SK-N-MC (cell line): ENCODE data around the gene CYTH3.
"Not testable (repeated sequence)": the region's sequence is repeated elsewhere in the genome, so short reads cannot be mapped to it uniquely, and the experiment has no call there.

Experiments used
- DNase-seq: peaks from one replicate; pipeline ENCODE4 v3.0.0-alpha.2; 2011; ENCODE audit warnings: low read depth, low spot score
- H3K27ac ChIP-seq: fragments of 200-600 bp; sonication (generic); 2 replicates; pipeline ENCODE4 v1.5.1; 2016; ENCODE audit warnings: mixed run types
- H3K36me3 ChIP-seq: fragments of 200-600 bp; sonication (generic); 2 replicates; pipeline ENCODE4 v1.6.1; 2017; ENCODE audit warnings: antibody characterized with exemption, low read length, mixed read lengths; ENCODE audit not compliant: insufficient read depth
- H3K4me3 ChIP-seq: fragments of 200-600 bp; sonication (generic); 2 replicates; pipeline ENCODE4 v1.5.1; 2016
- H3K9ac ChIP-seq: fragments of 200-600 bp; sonication (generic); 2 replicates; pipeline ENCODE4 v1.8.0; 2017; ENCODE audit warnings: mixed run types, mixed read lengths; ENCODE audit not compliant: insufficient read length
- H3K9me3 ChIP-seq: fragments of 200-600 bp; sonication (generic); 2 replicates; pipeline ENCODE4 v1.6.1; 2017; ENCODE audit warnings: low read depth, mild to moderate bottlenecking, antibody characterized with exemption, low read length, moderate library complexity, mixed read lengths
- EZH2 ChIP-seq: fragments of 200-600 bp; sonication (generic); IDR thresholded peaks from one replicate; pipeline ENCODE4 v1.6.1; 2017; ENCODE audit warnings: antibody characterized with exemption
- FOXP2 ChIP-seq: optimal IDR thresholded peaks from 2 replicates; pipeline ENCODE3; 2011; ENCODE audit warnings: mild to moderate bottlenecking, moderate library complexity; ENCODE audit not compliant: insufficient read depth; ENCODE audit errors: extremely low read length, control extremely low read depth
- POLR2AphosphoS5 ChIP-seq: IDR thresholded peaks from 2 replicates; pipeline ENCODE4 v1.6.1; 2012; ENCODE audit warnings: mild to moderate bottlenecking, low read depth, low read length, borderline replicate concordance

CYTH3 gene

DNA sequence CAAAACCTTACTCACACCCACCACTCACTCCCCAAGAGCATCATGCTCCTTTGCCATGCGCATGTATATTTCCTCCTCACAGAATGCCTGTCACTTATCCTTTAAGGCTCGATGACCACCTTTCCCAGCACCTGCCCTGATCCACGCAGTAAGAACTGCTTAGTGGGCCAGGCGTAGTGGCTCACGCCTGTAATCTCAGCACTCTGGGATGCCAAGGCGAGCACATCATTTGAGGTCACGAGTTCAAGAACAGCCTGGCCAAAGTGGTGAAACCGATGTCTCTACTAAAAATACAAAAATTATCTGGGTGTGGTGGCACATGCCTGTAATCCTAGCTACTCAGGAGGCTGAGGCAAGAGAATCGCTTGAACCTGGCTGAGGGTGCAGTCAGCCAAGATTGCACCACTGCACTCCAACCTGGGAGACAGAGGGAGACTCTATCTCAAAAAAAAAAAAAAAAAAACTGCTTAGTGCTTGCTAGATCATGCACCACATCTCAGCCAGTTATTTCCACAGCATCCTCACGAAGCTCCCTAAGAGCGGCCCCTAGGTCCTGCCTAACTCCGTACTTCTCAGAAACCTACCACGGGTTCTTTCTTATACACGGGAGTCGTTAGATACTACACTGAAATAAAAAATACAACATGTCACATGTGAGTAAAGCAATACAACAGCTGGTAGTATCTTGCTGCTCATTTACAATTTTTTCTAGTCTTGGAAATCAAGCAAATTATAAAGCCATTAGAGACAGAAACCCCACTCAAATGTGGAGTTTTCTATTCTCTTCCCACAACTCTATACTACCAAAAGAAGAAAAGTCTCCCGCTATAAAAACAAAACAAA, 37.2 kb downstream of the CYTH3 start:
- TF ChIP-seq EZH2 (no peak), POLR2AphosphoS5 (no peak), FOXP2 (no peak)
- H3K36me3 ChIP-seq, result no peaks in the 10 kb centered on the region
- no peak for DNase-seq
- no peaks in the 10 kb centered on the region for H3K9me3 ChIP-seq
- no peak overlapping the region for H3K9ac ChIP-seq
- H3K4me3 ChIP-seq, result no peak overlapping the region
- H3K27ac ChIP-seq, result no peak overlapping the region

DNA sequence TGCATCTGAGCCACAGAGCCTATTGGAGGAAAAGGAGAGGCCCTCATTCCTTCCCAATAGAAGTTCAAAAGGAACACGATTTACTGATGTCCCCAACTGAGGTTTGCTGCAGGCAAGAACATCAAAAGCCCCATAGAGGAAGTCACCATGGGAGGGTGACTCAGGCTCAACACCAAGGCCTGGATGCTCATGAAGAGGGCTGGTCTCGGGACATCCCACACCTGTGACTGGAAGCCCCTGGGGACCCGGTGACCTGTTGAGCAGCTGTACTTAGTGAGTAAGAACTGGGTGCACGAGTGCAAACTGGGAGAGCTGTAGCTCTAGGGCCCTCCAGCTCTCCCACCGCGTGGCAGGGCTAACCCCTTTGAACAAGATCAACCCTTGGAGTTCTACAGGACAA, 38.0 kb downstream of the CYTH3 start:
- Histone ChIP-seq H3K27ac (no peak overlapping the region), H3K9me3 (no peaks in the 10 kb centered on the region), H3K4me3 (no peak overlapping the region), H3K9ac (no peak overlapping the region), H3K36me3 (no peaks in the 10 kb centered on the region)
- no peak for DNase-seq
- TF ChIP-seq POLR2AphosphoS5 (no peak), EZH2 (no peak), FOXP2 (no peak)

DNA sequence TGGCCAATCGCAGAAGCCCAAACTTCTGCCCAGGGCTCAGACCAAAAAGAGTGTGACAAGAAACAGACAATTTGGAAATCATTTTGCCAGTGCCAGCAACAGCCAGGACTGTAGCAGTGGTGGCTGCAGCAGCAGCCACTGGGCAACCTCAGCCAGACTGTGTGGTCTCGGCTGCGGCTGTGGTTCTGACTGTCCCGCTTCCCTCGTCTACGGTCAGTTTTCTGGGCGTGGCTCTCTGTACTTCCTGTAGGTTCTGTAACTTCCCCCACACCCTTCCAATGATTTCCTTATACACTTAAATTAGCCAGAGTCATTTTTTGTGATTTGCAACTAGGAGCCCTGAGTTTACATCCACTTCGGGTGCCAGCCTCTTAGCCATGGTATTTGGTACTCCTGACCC, 39.9 kb downstream of the CYTH3 start:
- H3K9me3 ChIP-seq, result no peaks in the 10 kb centered on the region
- no peak overlapping the region for H3K4me3 ChIP-seq
- TF ChIP-seq POLR2AphosphoS5 (no peak), EZH2 (no peak), FOXP2 (no peak)
- H3K27ac ChIP-seq, result no peak overlapping the region
- H3K9ac ChIP-seq, result no peak overlapping the region
- no peak for DNase-seq
- H3K36me3 ChIP-seq, result no peaks in the 10 kb centered on the region

DNA sequence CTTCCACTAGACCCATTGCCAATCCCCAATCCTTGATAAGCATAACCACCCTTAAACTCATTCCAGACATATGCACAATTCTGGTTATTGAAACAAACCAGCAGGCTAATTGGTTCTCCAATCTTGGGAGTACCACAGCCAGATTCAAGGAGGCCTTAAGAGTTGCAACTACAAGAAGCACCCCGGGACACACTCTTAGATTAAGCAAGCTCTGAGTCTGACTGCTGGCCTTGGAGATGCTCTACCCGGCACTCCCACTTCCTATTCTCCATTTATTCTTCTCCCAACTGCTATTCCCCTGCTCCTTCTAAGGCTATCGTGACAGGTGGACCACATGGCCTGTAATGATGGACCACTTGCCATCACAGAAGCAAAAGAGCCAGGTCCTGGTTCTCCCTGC, 40.3 kb downstream of the CYTH3 start:
- TF ChIP-seq EZH2 (no peak), FOXP2 (no peak), POLR2AphosphoS5 (no peak)
- H3K9me3 ChIP-seq, result no peaks in the 10 kb centered on the region
- no peak for DNase-seq
- no peak overlapping the region for H3K9ac ChIP-seq
- H3K4me3 ChIP-seq, result no peak overlapping the region
- no peak overlapping the region for H3K27ac ChIP-seq
- no peaks in the 10 kb centered on the region for H3K36me3 ChIP-seq

DNA sequence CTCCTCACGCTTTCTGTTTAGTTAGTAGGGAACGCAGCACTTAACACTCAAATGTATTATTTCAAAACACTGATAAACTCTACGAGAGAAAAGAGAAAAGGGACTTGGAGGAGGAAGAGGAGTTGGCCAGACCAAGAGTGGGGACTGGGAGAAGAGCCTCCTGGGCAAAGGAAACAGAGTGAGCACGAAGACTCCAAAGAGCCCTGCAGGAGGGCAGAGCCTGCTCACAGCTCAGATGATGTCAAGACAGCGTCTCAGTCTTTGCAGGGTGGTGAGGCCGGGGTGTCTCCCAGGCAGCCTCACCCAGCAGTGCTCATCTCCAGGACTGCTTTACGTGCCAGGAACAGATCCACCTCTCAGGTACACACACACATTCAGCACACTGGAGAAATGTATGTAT, 41.2 kb downstream of the CYTH3 start:
- H3K9ac ChIP-seq, result no peak overlapping the region
- H3K36me3 ChIP-seq, result no peaks in the 10 kb centered on the region
- H3K9me3 ChIP-seq, result no peaks in the 10 kb centered on the region
- TF ChIP-seq EZH2, result no peak
- no peak for TF ChIP-seq POLR2AphosphoS5
- no peak for TF ChIP-seq FOXP2
- 0 out of 2 replicates have a peak overlapping the region, but pooled peaks have one; percentile 37 for H3K27ac ChIP-seq
- peak overlapping the region; percentile 19; the same call in 1 of the 2 replicates for H3K4me3 ChIP-seq
- DNase-seq, result no peak

DNA sequence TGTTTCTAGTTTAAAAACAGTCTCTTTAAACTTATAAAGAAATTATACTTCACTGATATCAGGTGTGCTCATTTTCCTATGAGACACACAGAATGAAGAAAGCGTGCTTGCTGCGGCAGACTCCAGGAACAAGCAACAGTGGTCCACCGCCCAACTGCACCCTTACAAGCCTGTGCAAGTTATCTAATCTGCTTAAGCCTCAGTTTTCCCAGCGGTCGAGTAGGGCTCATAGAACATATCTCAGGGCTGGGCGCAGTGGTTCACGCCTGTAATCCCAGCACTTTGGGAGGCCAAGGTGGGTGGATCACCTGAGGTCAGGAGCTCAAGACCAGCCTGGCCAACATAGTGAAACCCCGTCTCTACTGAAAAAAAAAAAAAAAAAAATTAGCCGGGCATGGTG, 43.1 kb downstream of the CYTH3 start:
- H3K9ac ChIP-seq, DNase-seq, H3K9me3 ChIP-seq, H3K36me3 ChIP-seq: not testable (repeated sequence)
- peak overlapping the region; percentile 97 for H3K27ac ChIP-seq
- peak overlapping the region; percentile 73 for H3K4me3 ChIP-seq

DNA sequence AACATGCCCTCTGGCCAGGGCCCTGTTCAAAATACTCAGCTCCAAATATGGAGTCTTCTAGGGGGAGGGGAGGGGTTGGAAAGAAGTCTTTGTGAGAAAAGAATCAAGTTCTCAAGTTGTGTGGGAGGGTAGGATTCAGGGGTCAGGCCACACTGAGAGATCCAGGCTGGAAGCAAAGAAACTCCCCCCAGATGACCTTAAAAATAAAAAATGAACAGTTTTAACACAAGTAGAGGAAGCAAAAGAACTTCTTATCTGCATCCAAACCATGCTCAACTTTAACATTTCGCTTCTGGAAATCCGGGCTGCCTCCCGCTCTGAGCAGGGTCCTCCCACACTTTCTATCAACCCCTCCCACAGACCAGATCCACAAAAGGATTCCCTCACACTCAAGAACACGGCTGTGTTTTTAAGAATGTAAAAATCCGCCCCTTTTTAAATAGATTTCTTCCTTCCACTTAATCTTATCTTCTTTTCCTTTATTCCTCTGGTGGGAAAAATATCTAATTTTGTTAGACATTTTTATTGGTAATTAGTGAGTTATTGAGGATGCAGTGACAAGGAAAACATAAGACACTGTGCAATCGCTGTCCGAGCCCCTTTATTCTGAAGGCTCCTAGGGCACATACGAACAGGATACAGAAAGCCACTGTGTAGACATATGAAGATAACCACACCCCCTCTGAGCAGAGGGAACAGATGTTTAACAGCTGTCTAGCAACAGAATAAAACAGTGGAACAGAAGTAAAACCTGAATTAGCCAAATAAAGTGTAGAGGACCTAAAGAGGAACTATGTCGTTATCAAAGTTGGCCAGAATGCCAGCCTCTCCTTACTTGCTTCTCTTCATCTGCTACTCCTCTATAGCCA, 43.8 kb downstream of the CYTH3 start:
- peak overlapping the region; percentile 73 for H3K4me3 ChIP-seq
- no peak for DNase-seq

DNA sequence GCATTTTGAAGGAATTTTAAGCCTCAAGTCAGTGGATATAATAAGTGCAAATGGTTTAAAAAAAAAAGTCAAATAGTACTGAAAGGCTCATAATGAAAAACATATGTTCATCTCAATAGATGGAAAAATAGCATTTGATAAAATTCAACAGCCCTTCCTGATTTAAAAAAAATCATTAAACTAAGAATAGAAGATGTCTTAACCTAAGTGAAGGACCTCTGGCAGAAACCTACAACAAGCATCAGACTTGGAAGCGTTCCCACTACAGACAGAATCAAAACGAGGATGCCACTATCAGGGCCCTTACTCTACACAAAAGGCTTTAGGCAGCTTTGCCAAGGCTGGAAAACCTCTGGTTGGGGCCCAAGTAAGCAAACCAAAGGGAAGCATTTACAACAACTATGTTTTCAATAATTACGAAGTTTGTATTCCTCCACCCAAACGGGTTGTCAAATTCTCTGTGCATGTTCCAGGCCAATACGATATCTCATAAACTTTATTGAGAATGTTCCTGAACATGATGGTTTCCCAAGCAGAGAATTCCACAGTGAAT, 45.1 kb downstream of the CYTH3 start:
- H3K36me3 ChIP-seq, result no peaks in the 10 kb centered on the region
- H3K27ac ChIP-seq, result peak overlapping the region; percentile 97
- DNase-seq, result peak; percentile 81
- H3K9ac ChIP-seq, result peak overlapping the region; percentile 61
- TF ChIP-seq POLR2AphosphoS5, result no peak
- TF ChIP-seq EZH2, result no peak
- no peak for TF ChIP-seq FOXP2
- no peaks in the 10 kb centered on the region for H3K9me3 ChIP-seq
- peak overlapping the region; percentile 73 for H3K4me3 ChIP-seq

More for the DNA sequence above, 43.8 kb downstream of the CYTH3 start:
- Histone ChIP-seq H3K9ac (peak overlapping the region; percentile 61), H3K27ac (peak overlapping the region; percentile 97), H3K36me3 (no peaks in the 10 kb centered on the region), H3K9me3 (no peaks in the 10 kb centered on the region)
- TF ChIP-seq FOXP2, result no peak
- no peak for TF ChIP-seq POLR2AphosphoS5
- TF ChIP-seq EZH2, result no peak
